K562 (cell line): Measurements from ENCODE around the gene GRIA4.

ENCODE experiments used
- CBFB ChIP-seq: sonication (generic); formaldehyde crosslinking; IDR thresholded peaks from 2 replicates; pipeline ENCODE4 v1.4.0; 2020; ENCODE audit warnings: mild to moderate bottlenecking, missing genetic modification reagents
- CTCF ChIP-seq, 3 experiments: IDR thresholded peaks in 2 of 3; conservative IDR thresholded peaks in 1 of 3; 2 replicates each; pipeline ENCODE4 v1.5.1; 2011 to 2012; ENCODE audit warnings: low read length in 3 of 3, mild to moderate bottlenecking in 3 of 3, control low read depth in 2 of 3, improper control_type of control experiment in 1 of 3, inconsistent platforms in 1 of 3, low read depth in 1 of 3, mixed read lengths in 1 of 3, moderate library complexity in 1 of 3; ENCODE audit not compliant: insufficient read depth in 2 of 3
- JUND ChIP-seq, 2 experiments: IDR thresholded peaks; 2 replicates in 1 of 2; 3 replicates in 1 of 2; pipeline ENCODE4 v1.6.1; 2011; ENCODE audit warnings: borderline replicate concordance in 2 of 2, low read depth in 2 of 2, low read length in 2 of 2, improper control_type of control experiment in 1 of 2, missing biosample characterization in 1 of 2, missing genetic modification characterization in 1 of 2, missing genetic modification reagents in 1 of 2
- LEF1 ChIP-seq: fragments of 450-650 bp; IDR thresholded peaks from 2 replicates; pipeline ENCODE4 v1.6.1; 2016; ENCODE audit warnings: mild to moderate bottlenecking
- MAX ChIP-seq: sonication (generic); formaldehyde crosslinking; IDR thresholded peaks from 2 replicates; pipeline ENCODE4 v1.9.0; 2022; ENCODE audit warnings: mild to moderate bottlenecking, missing genetic modification reagents
- NR2F6 ChIP-seq: fragments of 450-650 bp; formaldehyde crosslinking; IDR thresholded peaks from 2 replicates; pipeline ENCODE4 v1.4.0; 2020; ENCODE audit warnings: mild to moderate bottlenecking
- SMC3 ChIP-seq: conservative IDR thresholded peaks from 2 replicates; pipeline ENCODE4 v1.6.1; 2011; ENCODE audit warnings: low read depth, low read length, improper control_type of control experiment; ENCODE audit not compliant: insufficient read depth
- SNRNP70 ChIP-seq: fragments of 200-400 bp; formaldehyde crosslinking; optimal IDR thresholded peaks from 2 replicates; pipeline ENCODE3; 2017; ENCODE audit warnings: low read depth, low read length
- SP1 ChIP-seq: sonication (generic); formaldehyde crosslinking; IDR thresholded peaks from 2 replicates; pipeline ENCODE4 v1.8.1; 2022; ENCODE audit warnings: mild to moderate bottlenecking, missing genetic modification reagents
- TAF1 ChIP-seq: IDR thresholded peaks from 2 replicates; pipeline ENCODE4 v1.6.1; 2011; ENCODE audit warnings: mild to moderate bottlenecking, low read length, moderate library complexity; ENCODE audit not compliant: insufficient read depth, control insufficient read depth, severe bottlenecking; ENCODE audit errors: extremely low read depth
- THRA ChIP-seq: fragments of 450-650 bp; IDR thresholded peaks from 2 replicates; pipeline ENCODE4 v1.6.1; 2017; ENCODE audit warnings: mild to moderate bottlenecking, moderate library complexity
- ZBTB40 ChIP-seq, 2 experiments: fragments of 450-650 bp in 1 of 2; sonication (generic) in 1 of 2; formaldehyde crosslinking in 1 of 2; IDR thresholded peaks; 2 replicates each; pipeline versions ENCODE4 v1.7.1 to v1.9.0; 2016 to 2022; ENCODE audit warnings: inconsistent platforms in 1 of 2, mild to moderate bottlenecking in 1 of 2, missing genetic modification reagents in 1 of 2

GRCh38 chr11:105862736-105863367 lies 253.0 kb downstream of the GRIA4 start:
- no peak for TF ChIP-seq SNRNP70
- no peak for TF ChIP-seq CBFB
- peak in 1 of 3 experiments; percentile 32; a peak in 2 of 6 replicates for TF ChIP-seq CTCF (IDR thresholded peaks at IDR 0.05 in 2 of 3, conservative IDR thresholded peaks at IDR 0.05 in 1 of 3; ENCODE audit: insufficient read depth in 2 of 3, low read depth in 1 of 3, low read length in 3 of 3)
- TF ChIP-seq MAX: no peak
- no peak for TF ChIP-seq SMC3
- TF ChIP-seq NR2F6: no peak
- no peak for TF ChIP-seq LEF1
- TF ChIP-seq TAF1: no peak
- no peak for TF ChIP-seq SP1 (CRISPR knock-in tag)
- TF ChIP-seq JUND (IDR thresholded peaks at IDR 0.05; ENCODE audit: borderline replicate concordance, low read depth, low read length): no peak
- TF ChIP-seq JUND (tag; IDR thresholded peaks at IDR 0.05; ENCODE audit: borderline replicate concordance, low read depth, low read length): no peak
- no peak for TF ChIP-seq THRA
- no peak for TF ChIP-seq ZBTB40 (IDR thresholded peaks at IDR 0.05)
- TF ChIP-seq ZBTB40 (CRISPR knock-in tag; IDR thresholded peaks at IDR 0.05): no peak
